H1 (cell line): ENCODE data around the gene TEKT5. TPM values are rescaled to one million over a fixed set of nuclear protein-coding genes. Genes with fewer than 3 reads are reported as not detected.
A peak's percentile ranks its signal among the peaks of the same experiment; 100 is the strongest.

ENCODE experiments used
- CTCF ChIA-PET: fragments of 300-600 bp; sonication (Branson Sonifier 250); formaldehyde crosslinking; loops from one replicate; lab custom pipeline; 2021; ENCODE audit not compliant: partially characterized antibody; lab: Charles Lee
- POLR2A ChIA-PET: fragments of 300-600 bp; sonication (Branson Sonifier 250); formaldehyde crosslinking; loops from one replicate; lab custom pipeline; 2021; ENCODE audit warnings: inconsistent platforms; ENCODE audit not compliant: partially characterized antibody; lab: Charles Lee
- DNase-seq, 2 experiments: peaks; one replicate each; pipeline versions ENCODE4 v3.0.0 to v3.0.0-alpha.2; 2010 to 2022; ENCODE audit warnings: low spot score in 2 of 2, low read depth in 1 of 2, mixed read lengths in 1 of 2
- FAIRE-seq: peaks from 2 replicates; lab custom pipeline; 2011; peaks lifted over from hg19 to GRCh38; lab: Jason Lieb, UNC
- H2AFZ ChIP-seq: 2 replicates; pipeline ENCODE4 v1.8.1; 2012; ENCODE audit warnings: low read length, inconsistent platforms
- H2AK5ac ChIP-seq: 2 replicates; pipeline ENCODE4 v1.6.1; 2013; ENCODE audit warnings: low read depth, low read length
- H2BK120ac ChIP-seq: replicated peaks from 2 replicates; pipeline ENCODE3; 2013; ENCODE audit warnings: low read depth, low read length, inconsistent platforms
- H2BK12ac ChIP-seq: 2 replicates; pipeline ENCODE4 v1.6.1; 2013; ENCODE audit warnings: low read depth, low read length
- H2BK15ac ChIP-seq: 2 replicates; pipeline ENCODE4 v1.6.1; 2013; ENCODE audit warnings: low read length
- H2BK20ac ChIP-seq: 2 replicates; pipeline ENCODE4 v1.6.1; 2013; ENCODE audit warnings: low read length
- H2BK5ac ChIP-seq: 2 replicates; pipeline ENCODE4 v1.6.1; 2013; ENCODE audit warnings: low read depth, low read length
- H3K14ac ChIP-seq: 2 replicates; pipeline ENCODE4 v1.6.1; 2013; ENCODE audit warnings: inconsistent platforms; ENCODE audit not compliant: insufficient read length
- H3K18ac ChIP-seq: 2 replicates; pipeline ENCODE4 v1.6.1; 2013; ENCODE audit warnings: low read length; ENCODE audit errors: extremely low read depth
- H3K23ac ChIP-seq: 2 replicates; pipeline ENCODE4 v1.6.1; 2013; ENCODE audit warnings: inconsistent platforms; ENCODE audit not compliant: insufficient read length
- H3K23me2 ChIP-seq: 2 replicates; pipeline ENCODE4 v1.6.1; 2013; ENCODE audit warnings: low read depth, low read length
- H3K27ac ChIP-seq: 2 replicates; pipeline ENCODE4 v1.6.1; 2011; ENCODE audit warnings: low read depth, low read length, inconsistent platforms
- H3K27me3 ChIP-seq, 4 experiments: replicated peaks in 1 of 4; 1 replicate in 1 of 4; 2 replicates in 3 of 4; pipeline versions ENCODE4 v1.6.1 to v1.8.1; 2011 to 2013; ENCODE audit warnings: low read length in 3 of 4, mild to moderate bottlenecking in 3 of 4, inconsistent platforms in 2 of 4, mixed read lengths in 2 of 4, moderate library complexity in 1 of 4; ENCODE audit not compliant: control insufficient read depth in 3 of 4, insufficient read depth in 3 of 4; ENCODE audit errors: extremely low read depth in 1 of 4
- H3K36me3 ChIP-seq, 4 experiments: 2 replicates each; pipeline versions ENCODE4 v1.6.1 to v1.8.1; 2011 to 2013; ENCODE audit warnings: mild to moderate bottlenecking in 4 of 4, low read length in 3 of 4, moderate library complexity in 2 of 4, control low read depth in 1 of 4, inconsistent platforms in 1 of 4; ENCODE audit not compliant: insufficient read depth in 4 of 4, control insufficient read depth in 2 of 4
- H3K4ac ChIP-seq: replicated peaks from 2 replicates; pipeline ENCODE3; 2013; ENCODE audit warnings: low read length, low read depth, mixed read lengths, inconsistent platforms; ENCODE audit not compliant: insufficient read length
- H3K4me1 ChIP-seq, 4 experiments: replicated peaks in 1 of 4; 1 replicate in 1 of 4; 2 replicates in 3 of 4; pipeline versions ENCODE4 v1.6.1 to v1.8.1; 2011 to 2013; ENCODE audit warnings: low read length in 3 of 4, inconsistent platforms in 2 of 4, mixed read lengths in 1 of 4; ENCODE audit not compliant: insufficient read depth in 4 of 4, control insufficient read depth in 3 of 4
- H3K4me2 ChIP-seq, 2 experiments: 2 replicates each; pipeline versions ENCODE4 v1.6.1 to v1.8.1; 2011 to 2013; ENCODE audit warnings: low read depth in 2 of 2, low read length in 2 of 2, control low read depth in 1 of 2, inconsistent platforms in 1 of 2, mild to moderate bottlenecking in 1 of 2; ENCODE audit not compliant: insufficient read depth in 1 of 2
- H3K4me3 ChIP-seq, 4 experiments: fragments of 200-600, 300-600 bp in 1 of 4; sonication (generic), shearing (Covaris generic), sonication (Bioruptor Twin) in 1 of 4; 2 replicates each; pipeline versions ENCODE4 v1.5.1 to v1.8.1; 2011 to 2016; ENCODE audit warnings: low read length in 4 of 4, low read depth in 3 of 4, control low read depth in 2 of 4, inconsistent platforms in 2 of 4, mild to moderate bottlenecking in 2 of 4, mixed read lengths in 1 of 4, moderate library complexity in 1 of 4; ENCODE audit not compliant: insufficient read depth in 2 of 4; ENCODE audit errors: extremely low read depth in 1 of 4
- H3K56ac ChIP-seq: replicated peaks from 2 replicates; pipeline ENCODE3; 2013; ENCODE audit warnings: low read depth, mild to moderate bottlenecking, mixed read lengths, low read length, inconsistent platforms; ENCODE audit not compliant: insufficient read length
- H3K79me1 ChIP-seq: 2 replicates; pipeline ENCODE4 v1.6.1; 2013; ENCODE audit warnings: low read depth, low read length, control low read depth
- H3K79me2 ChIP-seq, 2 experiments: 2 replicates each; pipeline versions ENCODE4 v1.6.1 to v1.8.1; 2012 to 2013; ENCODE audit warnings: low read length in 2 of 2, mild to moderate bottlenecking in 2 of 2, inconsistent platforms in 1 of 2; ENCODE audit not compliant: insufficient read depth in 2 of 2, control insufficient read depth in 1 of 2
- H3K9ac ChIP-seq, 4 experiments: replicated peaks in 1 of 4; 1 replicate in 1 of 4; 2 replicates in 3 of 4; pipeline versions ENCODE4 v1.6.1 to v1.8.1; 2011 to 2013; ENCODE audit warnings: low read depth in 3 of 4, low read length in 3 of 4, control low read depth in 2 of 4, mild to moderate bottlenecking in 2 of 4, moderate library complexity in 2 of 4, inconsistent platforms in 1 of 4; ENCODE audit errors: extremely low read depth in 1 of 4
- H3K9me3 ChIP-seq, 2 experiments: 2 replicates each; pipeline versions ENCODE4 v1.6.1 to v1.8.1; 2012 to 2013; ENCODE audit warnings: mild to moderate bottlenecking in 2 of 2, moderate library complexity in 2 of 2, control low read depth in 1 of 2, inconsistent platforms in 1 of 2, low read depth in 1 of 2, low read length in 1 of 2, mixed read lengths in 1 of 2; ENCODE audit not compliant: insufficient read depth in 2 of 2
- H4K20me1 ChIP-seq, 2 experiments: replicated peaks in 1 of 2; 2 replicates each; pipeline versions ENCODE3 to v1.8.1; 2011 to 2013; ENCODE audit warnings: inconsistent platforms in 2 of 2, low read length in 2 of 2, mild to moderate bottlenecking in 1 of 2; ENCODE audit not compliant: insufficient read depth in 2 of 2, control insufficient read depth in 1 of 2
- H4K5ac ChIP-seq: 2 replicates; pipeline ENCODE4 v1.6.1; 2013; ENCODE audit warnings: low read length, low read depth, mixed read lengths, inconsistent platforms; ENCODE audit not compliant: insufficient read length
- H4K8ac ChIP-seq: 2 replicates; pipeline ENCODE4 v1.8.0; 2013; ENCODE audit warnings: mild to moderate bottlenecking, moderate library complexity, low read length, inconsistent platforms; ENCODE audit not compliant: insufficient read depth; ENCODE audit errors: extremely low read depth
- H4K91ac ChIP-seq: replicated peaks from 2 replicates; pipeline ENCODE3; 2013; ENCODE audit warnings: low read length, mixed read lengths, inconsistent platforms; ENCODE audit not compliant: insufficient read length
- CBX5 ChIP-seq: fragments of 300-800, 300-1000 bp; sonication (generic); IDR thresholded peaks from 2 replicates; pipeline ENCODE4 v1.7.1; 2016; ENCODE audit warnings: antibody characterized with exemption, low read length, low read depth
- CHD2 ChIP-seq: IDR thresholded peaks from 2 replicates; pipeline ENCODE4 v1.6.1; 2012; ENCODE audit warnings: low read length, improper control_type of control experiment
- SP1 ChIP-seq: IDR thresholded peaks from 2 replicates; pipeline ENCODE4 v1.6.1; 2011; ENCODE audit warnings: low read depth, low read length
- TBP ChIP-seq: IDR thresholded peaks from 2 replicates; pipeline ENCODE4 v1.6.1; 2011; ENCODE audit warnings: low read depth, low read length, improper control_type of control experiment
- YY1 ChIP-seq: IDR thresholded peaks from 2 replicates; pipeline ENCODE4 v1.6.1; 2011; ENCODE audit warnings: low read depth, mild to moderate bottlenecking, low read length
- ZNF274 ChIP-seq: IDR thresholded peaks from 2 replicates; pipeline ENCODE4 v1.7.0; 2012; ENCODE audit warnings: low read length, borderline replicate concordance; ENCODE audit errors: extremely low read depth
- WGBS, 2 experiments: shearing (Covaris generic) in 1 of 2; methylation state at CpG; one replicate each; pipeline versions ENCODE4 v1.1.6 to v1.1.7; 2013 to 2015; ENCODE audit warnings: low lambda C conversion rate in 2 of 2, mixed read lengths in 2 of 2, inconsistent platforms in 1 of 2, low coverage in 1 of 2, missing lambda C conversion rate in 1 of 2; ENCODE audit not compliant: insufficient replicate concordance in 2 of 2, insufficient coverage in 1 of 2, insufficient read length in 1 of 2; ENCODE audit errors: extremely low coverage in 1 of 2, missing lambda C conversion rate in 1 of 2; 5-methylcytosine and 5-hydroxymethylcytosine counted together
- polyA plus RNA-seq, 7 experiments: library from polyadenylated mRNA; depleted of rRNA in 3 of 7; stranded (reverse) in 5 of 7; unstranded in 2 of 7; fragments of >200 nt in 5 of 7; fragments of 200-250 nt in 2 of 7; gene quantifications; 1 replicate in 5 of 7; 2 replicates in 1 of 7; 4 replicates in 1 of 7; pipeline versions ENCODE4 v1.2.1 to v1.2.3, GENCODE V29; 2011 to 2013; ENCODE audit warnings: missing spikeins in 2 of 7, mixed read lengths in 2 of 7
- total RNA-seq: library from RNA; stranded (reverse); fragmentation: NEBNext Ultra II Directional; extraction: Animal tissue kit (Norgen Biotek cat#: 25700); gene quantifications from 2 replicates; pipeline ENCODE4 v1.2.1, GENCODE V29; 2021

Gene TEKT5
- total and polyA plus RNA-seq, 2 of the 8 experiments (the other 6 are each of a cell fraction or from before 2014, with no cell fraction given), result 0.95 TPM; not detected in 1

GRCh38 chr16:10678655-10679054, 16.1 kb downstream of the TEKT5 start:
- Histone ChIP-seq H3K18ac (no peak overlapping the region; the same call in 1 of the 2 replicates), H3K56ac (no peak overlapping the region), H3K4me1 (peaks cover 0 to 6% (median 2%) of the 10 kb centered on the region in 4 experiments; a peak in 4 of 7 replicates), H2AK5ac (no peak overlapping the region), H2BK12ac (no peak overlapping the region), H3K23ac (no peak overlapping the region), H4K5ac (no peak overlapping the region), H4K8ac (no peak overlapping the region), H3K14ac (no peak overlapping the region), H3K4me3 (no peak overlapping the region), H4K20me1 (no peaks in the 10 kb centered on the region), H2BK20ac (no peak overlapping the region), H3K79me2 (no peaks in the 10 kb centered on the region), H3K9ac (no peak overlapping the region), H3K9me3 (no peaks in the 10 kb centered on the region), H2BK15ac (no peak overlapping the region), H2BK120ac (no peak overlapping the region), H3K4me2 (peak overlapping the region; percentile 19 to 28; a peak in 2 of 4 replicates), H3K36me3 (no peaks in the 10 kb centered on the region), H3K27ac (no peak overlapping the region), H3K27me3 (no peaks in the 10 kb centered on the region), H3K4ac (no peak overlapping the region), H2BK5ac (no peak overlapping the region), H3K79me1 (no peaks in the 10 kb centered on the region), H2AFZ (peak overlapping the region; percentile 36), H4K91ac (no peak overlapping the region), H3K23me2 (no peaks in the 10 kb centered on the region)
- 65% methylated on average over 2 of the region's 2 CpGs; no CpG with 5 or more reads in 1 of the 2 experiments for whole genome bisulfite sequencing, 2 experiments
- DNase-seq (no peak), FAIRE-seq (no peak)
- no peak for TF ChIP-seq YY1
- no peak for TF ChIP-seq CBX5
- TF ChIP-seq SP1, result 0 out of 2 replicates have a peak, but pooled peaks have one; percentile 18
- no peak for TF ChIP-seq ZNF274
- TF ChIP-seq TBP, result no peak
- TF ChIP-seq CHD2, result no peak
- POLR2A ChIA-PET, result no interaction called here
- CTCF ChIA-PET, result interaction anchor here (1.1 to 2.7 kb wide), 4 partner anchors 10 to 161 kb away, joined by 4 to 17 read pairs (median 6); no protein-coding TSS in a partner anchor
